Measurements from ENCODE around the gene SP6. TPM values are rescaled to one million over a fixed set of nuclear protein-coding genes. Genes with fewer than 3 reads are reported as not detected.
A peak's percentile ranks its signal among the peaks of the same experiment; 100 is the strongest.

The SP6 gene
- total and polyA plus RNA-seq, 3 experiments from 2014 or later, result 0.07 to 0.59 (median 0.09) TPM

DNA sequence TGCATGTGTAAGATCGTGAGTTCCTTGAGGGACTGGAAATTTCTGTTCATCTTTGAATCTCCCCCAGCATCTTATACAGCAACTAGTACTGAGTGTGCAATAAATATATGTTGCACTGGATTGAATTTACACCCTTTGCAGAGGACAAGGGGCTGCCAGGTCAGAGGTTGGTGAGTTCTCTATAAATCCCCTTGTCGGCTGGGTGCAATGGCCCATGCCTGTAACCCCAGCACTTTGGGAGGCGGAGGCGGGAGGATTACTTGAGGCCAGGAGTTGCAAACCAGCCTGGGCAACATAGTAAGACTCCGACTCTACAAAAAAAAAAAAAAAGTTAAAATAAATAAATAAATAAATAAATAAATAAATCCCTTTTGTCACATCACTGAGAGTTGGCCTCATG lies 9.4 kb upstream of the SP6 start:
- peaks cover 16% of the 10 kb centered on the region for H3K4me1 ChIP-seq (ENCODE audit: insufficient read depth, low read length)
- POLR2A ChIA-PET, result no interaction called here
- peaks cover 0 to 2% (median 0%) of the 10 kb centered on the region in 3 donors for H3K36me3 Mint-ChIP-seq
- no peak overlapping the region for H3K27ac ChIP-seq (ENCODE audit: low read depth, low read length)
- no peak overlapping the region for H3K4me3 ChIP-seq (ENCODE audit: low read length)
- H3K4me3 Mint-ChIP-seq, result no peak overlapping the region
- no peaks in the 10 kb centered on the region for H3K9me3 Mint-ChIP-seq
- H3K9me3 ChIP-seq (ENCODE audit: low read length), result no peaks in the 10 kb centered on the region
- peaks cover 14 to 39% of the 10 kb centered on the region in 2 donors for H3K27me3 Mint-ChIP-seq
- no peak for DNase-seq
- no peaks in the 10 kb centered on the region for H3K36me3 ChIP-seq (ENCODE audit: insufficient read depth, low read length)
- H3K4me1 Mint-ChIP-seq, result peaks cover 0 to 3% (median 0%) of the 10 kb centered on the region in 3 donors
- CTCF ChIA-PET, result interaction anchor here (3.9 kb wide), 1 partner anchor 18 kb away, joined by 15 read pairs; the partner anchor contains the start of gene SCRN2
- no peak overlapping the region for H3K27ac Mint-ChIP-seq
- no peaks in the 10 kb centered on the region for H3K27me3 ChIP-seq (ENCODE audit: insufficient read depth, low read length, poor library complexity, severe bottlenecking)

DNA sequence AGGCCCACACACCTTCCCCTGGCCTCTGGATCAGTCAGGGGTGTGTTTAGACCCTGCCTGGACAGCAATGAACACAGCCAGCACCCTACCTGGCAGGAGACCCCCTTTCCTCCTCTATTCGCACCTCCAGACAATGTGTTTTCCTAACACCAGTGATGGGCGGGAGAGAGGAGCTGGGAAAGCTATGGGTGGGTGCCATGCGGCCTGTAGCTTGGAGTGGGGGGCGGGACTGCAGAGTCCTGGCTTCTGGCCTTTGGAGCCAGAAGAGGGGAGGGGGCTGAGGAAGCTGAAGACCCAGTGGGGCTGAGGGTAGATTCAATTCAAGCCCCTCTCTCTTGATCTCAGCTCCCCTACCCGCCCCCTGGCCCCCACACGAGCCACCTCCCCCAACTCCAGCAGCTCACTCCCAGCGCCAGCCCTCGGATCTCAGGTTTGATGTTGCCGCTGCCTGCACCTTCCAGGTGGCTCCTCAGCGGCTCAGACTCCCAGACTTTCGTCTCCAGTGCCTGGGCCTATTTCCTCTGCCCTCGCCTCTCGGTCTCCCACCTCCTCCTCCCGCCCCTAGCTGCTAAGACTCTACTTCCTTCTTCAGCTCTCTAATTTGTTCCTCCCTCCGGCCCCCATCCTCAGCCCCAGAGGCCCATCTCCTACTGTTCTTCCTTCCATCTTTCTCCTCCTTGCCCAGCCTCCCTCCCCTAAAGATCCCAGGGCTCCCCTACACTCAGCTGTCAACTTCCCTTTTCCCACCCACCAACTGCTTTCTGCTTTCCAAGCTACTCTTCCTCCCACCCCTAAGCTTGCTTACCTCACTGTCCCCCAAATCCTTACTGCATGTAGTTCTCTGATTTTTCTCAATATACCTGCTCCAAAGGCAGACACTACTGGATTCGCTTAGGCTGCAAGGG lies 6.8 kb upstream of the SP6 start:
- H3K27me3 ChIP-seq (ENCODE audit: insufficient read depth, low read length, poor library complexity, severe bottlenecking), result peaks cover 6% of the 10 kb centered on the region
- no peak overlapping the region for H3K27ac Mint-ChIP-seq
- POLR2A ChIA-PET, result no interaction called here

DNA sequence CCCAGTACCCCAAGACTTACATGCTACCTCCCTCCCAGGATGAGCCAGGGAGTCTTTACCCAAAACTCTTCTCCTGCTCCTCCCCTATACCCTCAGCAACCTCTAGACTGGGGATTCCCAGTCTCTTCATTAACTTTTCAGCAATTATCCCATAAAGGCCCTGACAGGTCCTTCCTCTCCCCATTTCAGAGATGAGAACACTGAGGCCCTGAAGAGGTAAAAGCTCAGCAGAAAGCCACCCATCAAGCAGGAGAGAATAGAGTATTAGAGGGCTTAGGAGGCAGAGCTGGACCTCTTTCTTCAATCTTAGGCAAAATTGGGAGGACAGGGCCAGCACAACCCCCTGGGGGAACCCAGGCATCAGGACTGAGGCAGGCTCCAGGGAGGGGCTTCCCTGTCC lies 5.9 kb upstream of the SP6 start:
- Mint-ChIP-seq H3K36me3 (no peaks in the 10 kb centered on the region), H3K27ac (no peak overlapping the region), H3K9me3 (peaks cover 0 to 2% (median 0%) of the 10 kb centered on the region in 5 donors), H3K27me3 (peaks cover 36 to 71% of the 10 kb centered on the region in 2 donors), H3K4me3 (no peak overlapping the region), H3K4me1 (peaks cover 7 to 8% (median 8%) of the 10 kb centered on the region in 3 donors)
- H3K4me3 ChIP-seq (ENCODE audit: low read length), result no peak overlapping the region
- no peaks in the 10 kb centered on the region for H3K9me3 ChIP-seq (ENCODE audit: low read length)
- CTCF ChIA-PET, result interaction anchor here (1.2 to 1.7 kb wide), 2 partner anchors 15 to 40 kb away, joined by 3 read pairs; no protein-coding TSS in a partner anchor
- no peak for DNase-seq
- H3K4me1 ChIP-seq (ENCODE audit: insufficient read depth, low read length), result peaks cover 7% of the 10 kb centered on the region
- peaks cover 16% of the 10 kb centered on the region for H3K27me3 ChIP-seq (ENCODE audit: insufficient read depth, low read length, poor library complexity, severe bottlenecking)
- H3K27ac ChIP-seq (ENCODE audit: low read depth, low read length), result no peak overlapping the region
- H3K36me3 ChIP-seq (ENCODE audit: insufficient read depth, low read length), result no peaks in the 10 kb centered on the region
- POLR2A ChIA-PET, result no interaction called here

More for the DNA sequence above, 6.8 kb upstream of the SP6 start:
- Histone ChIP-seq H3K4me1 (ENCODE audit: insufficient read depth, low read length) (peaks cover 3% of the 10 kb centered on the region), H3K36me3 (ENCODE audit: insufficient read depth, low read length) (no peaks in the 10 kb centered on the region), H3K9me3 (ENCODE audit: low read length) (no peaks in the 10 kb centered on the region), H3K27ac (ENCODE audit: low read depth, low read length) (no peak overlapping the region), H3K4me3 (ENCODE audit: low read length) (no peak overlapping the region)
- CTCF ChIA-PET, result interaction anchor here (1.7 to 2.6 kb wide), 2 partner anchors 32 to 39 kb away, joined by 3 to 12 read pairs; no protein-coding TSS in a partner anchor
- DNase-seq, result no peak
- H3K4me1 Mint-ChIP-seq, result no peaks in the 10 kb centered on the region
- H3K4me3 Mint-ChIP-seq, result no peak overlapping the region
- H3K9me3 Mint-ChIP-seq, result no peaks in the 10 kb centered on the region
- H3K27me3 Mint-ChIP-seq, result peaks cover 30 to 61% of the 10 kb centered on the region in 2 donors
- no peaks in the 10 kb centered on the region for H3K36me3 Mint-ChIP-seq

DNA sequence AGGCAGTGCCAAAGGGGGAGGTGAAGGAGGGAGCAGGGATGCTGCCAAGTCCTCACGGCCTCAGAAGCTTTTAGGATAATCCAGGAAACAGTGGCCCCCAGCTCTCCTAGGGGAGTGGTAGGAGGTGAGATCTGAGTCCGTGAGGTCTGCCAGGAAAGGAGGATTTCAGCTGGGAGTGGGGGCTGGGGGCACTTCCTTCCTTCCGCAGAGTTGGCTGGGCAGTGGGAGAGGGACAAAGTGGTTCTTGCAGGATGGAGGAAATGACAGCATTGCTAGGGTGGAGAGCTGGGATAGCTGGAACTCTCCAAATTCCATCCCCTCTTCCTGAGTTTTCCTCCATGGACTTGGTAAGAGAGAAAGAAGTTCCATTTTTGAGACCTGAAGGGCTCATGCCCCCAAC lies 4.8 kb upstream of the SP6 start:
- peaks cover 0 to 2% (median 0%) of the 10 kb centered on the region in 5 donors for H3K9me3 Mint-ChIP-seq
- ChIA-PET CTCF (interaction anchor here (1.2 to 1.7 kb wide), 5 partner anchors 14 to 41 kb away, joined by 3 to 4 read pairs (median 3); partner anchors contain the start of gene MRPL10), POLR2A (no interaction called here)
- Histone ChIP-seq H3K27ac (ENCODE audit: low read depth, low read length) (no peak overlapping the region), H3K4me1 (ENCODE audit: insufficient read depth, low read length) (peaks cover 12% of the 10 kb centered on the region), H3K27me3 (ENCODE audit: insufficient read depth, low read length, poor library complexity, severe bottlenecking) (peaks cover 21% of the 10 kb centered on the region), H3K9me3 (ENCODE audit: low read length) (no peaks in the 10 kb centered on the region), H3K4me3 (ENCODE audit: low read length) (no peak overlapping the region), H3K36me3 (ENCODE audit: insufficient read depth, low read length) (no peaks in the 10 kb centered on the region)
- H3K4me1 Mint-ChIP-seq, result peaks cover 8 to 13% (median 12%) of the 10 kb centered on the region in 3 donors
- DNase-seq, result no peak
- H3K4me3 Mint-ChIP-seq, result no peak overlapping the region
- peaks cover 41 to 74% of the 10 kb centered on the region in 2 donors for H3K27me3 Mint-ChIP-seq
- H3K27ac Mint-ChIP-seq, result no peak overlapping the region
- H3K36me3 Mint-ChIP-seq, result no peaks in the 10 kb centered on the region

DNA sequence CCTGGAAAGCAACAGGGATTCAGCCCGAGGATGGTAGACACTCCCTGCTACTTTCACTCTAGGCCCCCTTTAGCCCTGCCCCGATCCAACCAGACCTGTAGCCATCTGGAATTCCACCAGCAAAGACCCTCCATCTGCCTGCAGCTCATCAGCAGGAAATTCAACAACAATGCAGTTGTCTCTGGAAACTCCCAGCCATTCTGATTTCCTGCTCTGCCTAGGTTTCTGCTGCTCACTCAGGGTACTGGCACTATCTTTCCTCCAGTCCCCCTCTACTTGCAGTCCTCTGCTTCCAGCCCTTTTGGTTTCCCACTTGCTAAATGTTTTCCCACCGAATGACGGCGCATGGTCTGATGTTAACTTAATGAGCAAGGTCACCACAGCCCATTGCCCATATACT lies 2.7 kb upstream of the SP6 start:
- H3K27ac ChIP-seq (ENCODE audit: low read depth, low read length), result no peak overlapping the region
- H3K36me3 ChIP-seq (ENCODE audit: insufficient read depth, low read length), result no peaks in the 10 kb centered on the region
- Mint-ChIP-seq H3K36me3 (no peaks in the 10 kb centered on the region), H3K4me1 (peaks cover 14 to 19% (median 18%) of the 10 kb centered on the region in 3 donors), H3K27ac (no peak overlapping the region), H3K9me3 (peaks cover 0 to 2% (median 0%) of the 10 kb centered on the region in 5 donors), H3K27me3 (peaks cover 52 to 79% of the 10 kb centered on the region in 2 donors), H3K4me3 (peak overlapping the region in 2 of 7 donors; percentile 9 to 26)
- H3K27me3 ChIP-seq (ENCODE audit: insufficient read depth, low read length, poor library complexity, severe bottlenecking), result peaks cover 41% of the 10 kb centered on the region
- peaks cover 19% of the 10 kb centered on the region for H3K4me1 ChIP-seq (ENCODE audit: insufficient read depth, low read length)
- DNase-seq, result no peak
- H3K4me3 ChIP-seq (ENCODE audit: low read length), result no peak overlapping the region
- H3K9me3 ChIP-seq (ENCODE audit: low read length), result no peaks in the 10 kb centered on the region
- CTCF ChIA-PET, result interaction anchor here (1.9 to 14.0 kb wide), 2 partner anchors 12 to 36 kb away, joined by 6 to 314 read pairs; partner anchors contain the start of genes SCRN2 and SP2
- POLR2A ChIA-PET, result no interaction called here

DNA sequence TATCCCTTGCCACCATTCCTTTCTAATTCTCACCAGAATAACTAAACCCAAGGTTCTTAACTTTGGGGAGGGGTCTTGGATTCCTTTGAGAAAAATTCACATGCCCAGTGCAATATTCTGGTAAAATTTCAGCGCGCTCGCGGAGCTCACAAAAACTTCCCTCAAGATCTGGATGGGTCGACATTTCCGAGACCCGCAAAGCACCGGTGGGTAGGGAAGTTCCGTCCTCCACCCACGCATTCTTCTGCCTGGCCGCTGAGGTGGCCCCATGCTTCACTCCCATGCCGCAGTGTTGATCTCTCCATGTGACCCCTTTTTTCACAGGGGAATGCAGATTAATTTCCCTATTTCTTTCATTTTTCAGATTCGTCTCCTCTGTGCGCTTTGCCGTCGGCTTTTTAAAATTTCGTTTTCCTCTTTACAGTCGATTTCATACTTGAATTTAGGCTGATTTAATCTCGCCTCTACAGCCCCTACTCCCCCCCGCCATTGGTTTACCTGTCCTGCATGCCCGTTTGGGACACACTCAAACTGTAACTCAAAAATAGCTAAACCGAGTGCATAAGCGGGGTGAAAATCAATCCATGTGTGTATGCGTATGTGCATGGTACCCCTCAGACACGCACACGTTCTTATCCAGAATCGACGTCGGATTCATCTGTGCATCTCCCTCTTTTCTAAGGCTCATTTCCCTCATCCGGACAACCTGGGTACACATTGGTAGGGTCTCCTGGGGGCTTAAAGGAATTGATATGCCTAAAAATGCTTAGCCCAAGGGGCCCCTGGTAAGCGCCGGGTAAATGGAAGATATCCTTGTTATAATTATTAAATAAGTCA lies 1.4 kb upstream of the SP6 start:
- Mint-ChIP-seq H3K36me3 (no peaks in the 10 kb centered on the region), H3K4me3 (peak overlapping the region; percentile 13 to 65 (median 46)), H3K27me3 (peaks cover 53 to 83% of the 10 kb centered on the region in 2 donors), H3K9me3 (peaks cover 0 to 2% (median 0%) of the 10 kb centered on the region in 5 donors), H3K27ac (peak overlapping the region in 1 of 8 donors; percentile 39), H3K4me1 (peaks cover 14 to 20% (median 18%) of the 10 kb centered on the region in 3 donors)
- H3K9me3 ChIP-seq (ENCODE audit: low read length), result no peaks in the 10 kb centered on the region
- ChIA-PET POLR2A (no interaction called here), CTCF (interaction anchor here (0.6 to 14.0 kb wide), 3 partner anchors 10 to 38 kb away, joined by 3 to 314 read pairs (median 4); partner anchors contain the start of genes SCRN2 and SP2)
- H3K27me3 ChIP-seq (ENCODE audit: insufficient read depth, low read length, poor library complexity, severe bottlenecking), result peaks cover 54% of the 10 kb centered on the region
- peak overlapping the region; percentile 39 for H3K27ac ChIP-seq (ENCODE audit: low read depth, low read length)
- peaks cover 25% of the 10 kb centered on the region for H3K4me1 ChIP-seq (ENCODE audit: insufficient read depth, low read length)
- DNase-seq, result no peak
- no peaks in the 10 kb centered on the region for H3K36me3 ChIP-seq (ENCODE audit: insufficient read depth, low read length)
- H3K4me3 ChIP-seq (ENCODE audit: low read length), result no peak overlapping the region

DNA sequence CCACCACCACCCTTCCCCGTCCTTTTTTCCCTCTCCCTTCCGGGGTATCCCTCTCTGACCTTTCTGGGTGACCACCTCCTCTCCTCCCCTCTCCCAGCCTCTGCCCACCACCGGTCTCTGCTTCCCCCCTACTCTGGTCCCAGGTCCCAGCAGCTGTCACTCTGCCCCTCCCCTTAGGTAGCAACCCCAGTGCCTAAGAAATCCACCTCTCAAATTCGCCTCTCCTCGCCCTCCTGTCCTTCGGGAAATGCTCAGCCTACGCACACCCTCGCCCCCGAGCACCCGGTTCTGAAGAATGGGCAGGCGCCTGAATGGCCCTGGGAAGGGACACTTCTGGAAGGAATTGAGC lies 775 bp upstream of the SP6 start:
- Mint-ChIP-seq H3K27me3 (peaks cover 51 to 84% of the 10 kb centered on the region in 2 donors), H3K4me3 (peak overlapping the region in 5 of 7 donors; percentile 33 to 65 (median 46)), H3K4me1 (peaks cover 14 to 26% (median 18%) of the 10 kb centered on the region in 3 donors), H3K36me3 (no peaks in the 10 kb centered on the region), H3K9me3 (peaks cover 0 to 2% (median 0%) of the 10 kb centered on the region in 5 donors), H3K27ac (no peak overlapping the region)
- ChIA-PET CTCF (interaction anchor here (1.0 to 14.0 kb wide), 2 partner anchors 11 to 38 kb away, joined by 4 to 314 read pairs; partner anchors contain the start of genes SCRN2 and SP2), POLR2A (no interaction called here)
- no peaks in the 10 kb centered on the region for H3K9me3 ChIP-seq (ENCODE audit: low read length)
- no peak overlapping the region for H3K4me3 ChIP-seq (ENCODE audit: low read length)
- H3K27ac ChIP-seq (ENCODE audit: low read depth, low read length), result peak overlapping the region; percentile 39
- no peaks in the 10 kb centered on the region for H3K36me3 ChIP-seq (ENCODE audit: insufficient read depth, low read length)
- H3K27me3 ChIP-seq (ENCODE audit: insufficient read depth, low read length, poor library complexity, severe bottlenecking), result peaks cover 60% of the 10 kb centered on the region
- DNase-seq, result no peak
- peaks cover 30% of the 10 kb centered on the region for H3K4me1 ChIP-seq (ENCODE audit: insufficient read depth, low read length)

All from CD8-positive, alpha-beta memory T cell (primary cell).